Astrocyte of the cerebellum (primary cell): ENCODE results near the gene NXPH2.

Experiments
- DNase-seq: peaks from one replicate; pipeline ENCODE4 v3.0.0-alpha.2; 2011; ENCODE audit warnings: low read depth
- H3K4me3 ChIP-seq: 2 replicates; pipeline ENCODE4 v1.5.1; 2011; ENCODE audit warnings: mild to moderate bottlenecking, low read depth, low read length, moderate library complexity
- in situ Hi-C: cut with HindIII; loops from 2 replicates; pipeline ENCODE4 v1.10.0; 2017; ENCODE audit warnings: low sequenced_read_pairs
- TF ChIP-seq, protein P1 (sequence below): IDR thresholded peaks from 2 replicates; pipeline ENCODE4 v1.5.1; 2012; ENCODE audit warnings: low read length, low read depth, moderate library complexity, mild to moderate bottlenecking; ENCODE audit errors: missing control alignments

The NXPH2 gene

DNA sequence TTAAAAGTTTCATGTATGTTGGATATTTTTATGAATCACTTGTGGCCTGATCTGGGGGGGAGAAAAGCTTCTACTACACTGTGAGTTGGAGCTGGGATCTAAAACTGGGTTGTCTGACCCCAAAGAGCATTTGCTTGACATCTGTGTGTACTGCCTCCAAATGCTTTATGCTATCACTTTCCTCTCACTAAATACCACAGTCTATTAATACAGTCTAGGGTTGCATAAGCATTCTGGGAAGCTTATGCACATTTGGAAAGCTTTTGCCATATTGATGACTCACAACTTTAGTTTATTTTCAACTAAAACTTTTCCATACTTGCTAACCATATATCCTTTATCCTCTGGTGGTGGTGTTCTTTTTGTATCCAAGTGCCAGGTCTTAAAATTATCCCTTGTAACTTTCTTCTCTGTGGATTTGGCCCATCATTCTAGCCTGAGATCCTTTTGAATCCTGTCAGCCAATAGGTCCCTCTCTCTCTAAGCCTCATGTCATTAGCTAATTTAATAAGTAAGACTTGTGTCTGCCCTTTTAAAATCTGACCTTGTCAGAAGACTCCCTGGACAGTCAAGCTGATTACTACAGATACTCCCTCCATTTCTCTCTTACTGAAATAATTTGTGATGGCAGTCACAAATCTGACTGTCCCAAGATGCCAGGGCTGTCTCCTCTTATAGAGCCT is 72.7 kb downstream of the NXPH2 start:
- peak; percentile 78 for DNase-seq
- no peak overlapping the region for H3K4me3 ChIP-seq
- in situ Hi-C loops: no loop called here
- TF ChIP-seq, protein P1, sequence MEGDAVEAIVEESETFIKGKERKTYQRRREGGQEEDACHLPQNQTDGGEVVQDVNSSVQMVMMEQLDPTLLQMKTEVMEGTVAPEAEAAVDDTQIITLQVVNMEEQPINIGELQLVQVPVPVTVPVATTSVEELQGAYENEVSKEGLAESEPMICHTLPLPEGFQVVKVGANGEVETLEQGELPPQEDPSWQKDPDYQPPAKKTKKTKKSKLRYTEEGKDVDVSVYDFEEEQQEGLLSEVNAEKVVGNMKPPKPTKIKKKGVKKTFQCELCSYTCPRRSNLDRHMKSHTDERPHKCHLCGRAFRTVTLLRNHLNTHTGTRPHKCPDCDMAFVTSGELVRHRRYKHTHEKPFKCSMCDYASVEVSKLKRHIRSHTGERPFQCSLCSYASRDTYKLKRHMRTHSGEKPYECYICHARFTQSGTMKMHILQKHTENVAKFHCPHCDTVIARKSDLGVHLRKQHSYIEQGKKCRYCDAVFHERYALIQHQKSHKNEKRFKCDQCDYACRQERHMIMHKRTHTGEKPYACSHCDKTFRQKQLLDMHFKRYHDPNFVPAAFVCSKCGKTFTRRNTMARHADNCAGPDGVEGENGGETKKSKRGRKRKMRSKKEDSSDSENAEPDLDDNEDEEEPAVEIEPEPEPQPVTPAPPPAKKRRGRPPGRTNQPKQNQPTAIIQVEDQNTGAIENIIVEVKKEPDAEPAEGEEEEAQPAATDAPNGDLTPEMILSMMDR: no peak

DNA sequence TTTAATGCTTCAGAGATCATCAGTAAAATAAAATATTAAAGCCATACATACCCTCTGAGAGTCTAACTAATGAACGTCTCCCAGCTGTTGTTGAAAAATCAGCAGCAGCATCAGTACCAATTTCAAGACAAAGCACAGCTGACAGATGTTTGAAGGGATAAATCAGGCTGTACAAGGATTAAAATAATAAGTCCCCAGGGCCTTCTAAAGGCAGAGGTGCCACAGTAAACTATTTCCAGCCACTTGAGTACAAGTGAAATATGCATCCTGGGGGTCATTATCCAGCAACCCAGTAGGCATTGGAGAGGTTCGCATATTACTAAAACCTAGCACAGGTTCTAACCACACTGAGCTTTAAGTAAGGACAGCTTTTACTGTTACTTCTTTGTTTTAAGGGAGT is 76.9 kb downstream of the NXPH2 start:
- H3K4me3 ChIP-seq: no peak overlapping the region
- TF ChIP-seq, protein P1: no peak
- DNase-seq: no peak
- in situ Hi-C loops: no loop called here

DNA sequence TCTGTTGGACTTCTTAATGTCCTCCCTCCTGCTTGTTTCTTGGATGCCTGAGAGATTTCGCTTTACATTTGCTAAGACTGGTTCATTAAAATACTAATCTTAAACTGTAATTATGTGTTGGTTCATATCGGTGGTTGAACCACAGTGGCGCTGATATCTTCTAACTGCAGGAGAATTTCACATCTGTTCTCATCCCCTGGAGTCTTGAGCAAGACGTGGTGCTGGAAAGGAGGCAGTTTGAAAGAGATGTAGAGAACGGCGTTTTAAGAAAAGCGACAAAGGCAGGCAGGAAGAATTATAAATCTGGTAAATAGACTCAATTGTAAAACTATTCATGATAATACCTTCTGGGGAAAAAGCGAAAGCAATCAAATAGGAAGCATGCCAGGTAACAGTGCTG is 79.5 kb downstream of the NXPH2 start:
- TF ChIP-seq, protein P1: no peak
- in situ Hi-C loops: no loop called here
- no peak for DNase-seq
- no peak overlapping the region for H3K4me3 ChIP-seq

DNA sequence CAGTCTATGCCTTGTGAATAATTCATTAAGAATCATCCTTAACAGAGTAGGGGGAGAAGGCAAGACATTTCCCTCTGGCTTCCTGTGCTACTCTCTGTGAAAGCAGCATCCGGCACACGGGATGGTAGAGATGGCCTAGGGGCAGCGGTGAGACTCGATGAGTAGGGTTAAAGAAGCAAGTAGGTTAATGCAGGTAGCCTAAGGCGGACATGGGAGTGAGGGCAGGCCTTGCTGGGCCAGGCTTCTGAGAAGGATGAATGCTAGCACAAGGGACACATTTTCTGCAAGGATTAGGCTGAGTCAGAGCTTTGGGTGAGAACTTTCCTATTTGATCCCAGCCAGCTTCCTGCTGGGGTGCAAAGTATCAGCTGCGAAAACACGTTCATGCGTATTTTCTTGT is 80.8 kb downstream of the NXPH2 start:
- DNase-seq: no peak

DNA sequence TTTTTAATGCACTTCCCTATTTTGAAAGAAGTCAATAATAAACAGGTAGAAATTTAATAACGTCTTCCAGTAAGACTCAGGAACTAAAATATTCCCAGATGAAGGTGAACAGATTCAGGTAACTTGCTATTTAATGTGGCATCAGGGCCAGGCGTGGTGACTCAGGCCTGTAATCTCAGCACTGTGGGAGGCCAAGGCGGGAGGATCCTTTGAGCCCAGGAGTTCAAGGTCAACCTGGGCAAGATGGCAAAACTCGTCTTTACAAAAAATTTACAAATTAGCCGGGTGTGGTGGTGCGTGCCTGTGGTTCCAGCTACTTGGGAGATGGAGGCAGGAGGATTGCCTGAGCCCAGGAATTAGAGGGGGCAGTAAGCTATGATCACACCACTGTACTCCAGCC is 81.8 kb downstream of the NXPH2 start:
- in situ Hi-C loops: no loop called here
- DNase-seq: no peak
- TF ChIP-seq, protein P1: no peak
- H3K4me3 ChIP-seq: no peak overlapping the region

More for the DNA sequence above, 80.8 kb downstream of the NXPH2 start:
- TF ChIP-seq, protein P1: no peak
- no peak overlapping the region for H3K4me3 ChIP-seq
- in situ Hi-C loops: no loop called here

DNA sequence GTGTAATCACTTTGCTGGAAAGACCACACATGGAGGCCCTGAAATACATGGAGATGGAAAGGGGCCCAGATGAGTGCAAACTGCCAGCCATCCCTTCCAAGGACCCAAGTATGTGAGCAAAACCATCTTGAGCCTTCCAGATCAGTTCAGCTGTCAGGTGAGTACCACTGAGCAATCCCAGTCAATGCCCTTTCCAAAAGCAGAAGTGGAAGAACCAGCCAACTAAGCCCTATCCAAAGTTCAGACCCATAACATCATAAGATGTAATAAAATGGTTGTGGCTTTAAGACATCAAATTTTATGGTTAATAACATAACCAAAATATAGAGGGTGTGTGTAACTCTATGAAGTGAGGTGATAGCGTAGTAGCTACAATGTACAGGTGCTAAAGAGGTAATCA is 88.5 kb downstream of the NXPH2 start:
- H3K4me3 ChIP-seq: no peak overlapping the region
- TF ChIP-seq, protein P1: no peak

More for the DNA sequence above, 88.5 kb downstream of the NXPH2 start:
- no peak for DNase-seq
- in situ Hi-C loops: no loop called here
